GM12878 (cell line): ENCODE data around the gene ARHGEF25. TPM values are rescaled to one million over a fixed set of nuclear protein-coding genes. Genes with fewer than 3 reads are reported as not detected.

Source experiments
- ATF3 ChIP-seq: IDR thresholded peaks from 2 replicates; pipeline ENCODE4 v1.6.1; 2011; ENCODE audit warnings: low read depth, mild to moderate bottlenecking, low read length, moderate library complexity, borderline replicate concordance; ENCODE audit errors: extremely low read depth
- BACH1 ChIP-seq: fragments of 450-650 bp; IDR thresholded peaks from 2 replicates; pipeline ENCODE4 v1.6.1; 2017; ENCODE audit warnings: mild to moderate bottlenecking, borderline replicate concordance
- BCL11A ChIP-seq: IDR thresholded peaks from 2 replicates; pipeline ENCODE4 v1.6.1; 2011; ENCODE audit warnings: low read depth, low read length
- CHD2 ChIP-seq: IDR thresholded peaks from 2 replicates; pipeline ENCODE4 v1.6.1; 2011; ENCODE audit warnings: low read depth, low read length, improper control_type of control experiment, borderline replicate concordance
- CREM ChIP-seq: IDR thresholded peaks from 2 replicates; pipeline ENCODE4 v1.6.1; 2014; ENCODE audit warnings: antibody characterized with exemption, low read depth
- EP300 ChIP-seq, 2 experiments: fragments of 150-350 bp in 1 of 2; IDR thresholded peaks; 2 replicates each; pipeline ENCODE4 v1.6.1; 2011 to 2012; ENCODE audit warnings: low read depth in 2 of 2, low read length in 2 of 2, borderline replicate concordance in 1 of 2, improper control_type of control experiment in 1 of 2, inconsistent platforms in 1 of 2; ENCODE audit not compliant: control insufficient read depth in 1 of 2
- HCFC1 ChIP-seq: fragments of 150-350 bp; IDR thresholded peaks from 2 replicates; pipeline ENCODE4 v1.6.1; 2014; ENCODE audit warnings: low read length
- KLF5 ChIP-seq: fragments of 450-650 bp; IDR thresholded peaks from 2 replicates; pipeline ENCODE4 v1.6.1; 2014; ENCODE audit warnings: mild to moderate bottlenecking; ENCODE audit not compliant: partially characterized antibody
- NFYB ChIP-seq: IDR thresholded peaks from 2 replicates; pipeline ENCODE4 v1.6.1; 2011; ENCODE audit warnings: low read depth, mild to moderate bottlenecking, low read length, improper control_type of control experiment, moderate library complexity; ENCODE audit not compliant: insufficient read depth
- RAD51 ChIP-seq: fragments of 450-650 bp; IDR thresholded peaks from 2 replicates; pipeline ENCODE4 v1.6.1; 2016; ENCODE audit warnings: moderate library complexity, mild to moderate bottlenecking, inconsistent platforms
- RELB ChIP-seq: fragments of 450-650 bp; IDR thresholded peaks from 2 replicates; pipeline ENCODE4 v1.6.1; 2017; ENCODE audit warnings: low read depth, mild to moderate bottlenecking, moderate library complexity
- ZBTB11 ChIP-seq: fragments of 450-650 bp; formaldehyde crosslinking; IDR thresholded peaks from 2 replicates; pipeline ENCODE4 v1.5.0; 2022; ENCODE audit warnings: mild to moderate bottlenecking, missing genetic modification characterization
- ZBTB4 ChIP-seq: fragments of 450-650 bp; formaldehyde crosslinking; IDR thresholded peaks from 2 replicates; pipeline ENCODE4 v1.4.0; 2022; ENCODE audit warnings: mild to moderate bottlenecking, moderate library complexity
- ZNF687 ChIP-seq: fragments of 450-650 bp; IDR thresholded peaks from 2 replicates; pipeline ENCODE4 v1.6.1; 2017; ENCODE audit warnings: mild to moderate bottlenecking, moderate library complexity
- polyA plus RNA-seq, 11 experiments: library from polyadenylated mRNA; depleted of rRNA in 4 of 11; unstranded in 6 of 11; stranded (reverse) in 5 of 11; fragments of >200 nt; fragmentation: Nextera tagmentation in 4 of 11; fragmentation: Illumina TruSeq in 1 of 11; extraction: Ambion mirVana in 4 of 11; extraction: Trizol in 1 of 11; gene quantifications; 1 replicate in 1 of 11; 2 replicates in 10 of 11; pipeline versions ENCODE4 v1.2.1 to v1.2.3, GENCODE V29; 2011 to 2016; ENCODE audit warnings: inconsistent platforms in 2 of 11, missing spikeins in 2 of 11, low read depth in 1 of 11
- total RNA-seq, 4 experiments: library from RNA; depleted of rRNA in 3 of 4; stranded (reverse); fragments of >200 nt in 3 of 4; fragmentation: Illumina TruSeq in 1 of 4; extraction: Trizol in 1 of 4; gene quantifications; 2 replicates each; pipeline versions ENCODE4 v1.2.1 to v1.2.3, GENCODE V29; 2013 to 2021

Gene ARHGEF25
- total and polyA plus RNA-seq, 10 of the 15 experiments (the other 5 are each of a cell fraction or from before 2014, with no cell fraction given): 0.08 to 4.5 (median 1.2) TPM; not detected in 3

- TF ChIP-seq RELB: no peak
- no peak for TF ChIP-seq BCL11A
- peak; percentile 46; the same call in 1 of the 2 replicates for TF ChIP-seq NFYB
- peak; percentile 87; the same call in 1 of the 2 replicates for TF ChIP-seq ZBTB4 (CRISPR knock-in tag)
- peak; percentile 44 for TF ChIP-seq KLF5
- peak; percentile 57; the same call in 1 of the 2 replicates for TF ChIP-seq BACH1
- TF ChIP-seq HCFC1: peak; percentile 37; the same call in 1 of the 2 replicates
- peak; percentile 74; the same call in 1 of the 2 replicates for TF ChIP-seq ATF3
- peak; percentile 80 for TF ChIP-seq ZNF687
- TF ChIP-seq ZBTB11 (CRISPR knock-in tag): peak; percentile 70
- TF ChIP-seq EP300 (IDR thresholded peaks at IDR 0.05; ENCODE audit: borderline replicate concordance in 1 of 2, control insufficient read depth in 1 of 2, low read depth in 2 of 2, low read length in 2 of 2): no peak
- TF ChIP-seq CREM: peak; percentile 28; the same call in 1 of the 2 replicates
- TF ChIP-seq CHD2: peak; percentile 44; the same call in 1 of the 2 replicates
- peak; percentile 97 for TF ChIP-seq RAD51
These were observed 20.1 kb upstream of the ARHGEF25 start, which contains the start of gene PIP4K2C (continued) for GRCh38 chr12:57590864-57591781.
